ENCODE data around the gene RFXAP. TPM values are rescaled to one million over a fixed set of nuclear protein-coding genes. Genes with fewer than 3 reads are reported as not detected.

RFXAP gene
- total and polyA plus RNA-seq, 4 donors: 0.60 to 3.4 (median 1.8) TPM

- no peak overlapping the region for H3K4me3 ChIP-seq (ENCODE audit: low read depth in 1 of 3, low read length in 3 of 3)
- no peak overlapping the region for H3K9ac ChIP-seq (ENCODE audit: low read depth in 1 of 2, low read length in 2 of 2)
- H3K36me3 ChIP-seq (ENCODE audit: control insufficient read depth in 4 of 4, insufficient read depth in 3 of 4, low read depth in 1 of 4, low read length in 3 of 4): no peaks in the 10 kb centered on the region
- TF ChIP-seq HNF4A (conservative IDR thresholded peaks at IDR 0.05) (no peak), NR2F2 (IDR thresholded peaks at IDR 0.05) (no peak), TAF1 (conservative IDR thresholded peaks at IDR 0.05) (no peak), REST (IDR thresholded peaks at IDR 0.05) (no peak), GABPA (IDR thresholded peaks at IDR 0.05 in 1 of 2, conservative IDR thresholded peaks at IDR 0.05 in 1 of 2) (no peak), RAD21 (IDR thresholded peaks at IDR 0.05) (no peak), HNF4G (IDR thresholded peaks at IDR 0.05) (no peak), FOXA2 (IDR thresholded peaks at IDR 0.05) (no peak), SP1 (IDR thresholded peaks at IDR 0.05) (no peak), EGR1 (IDR thresholded peaks at IDR 0.05; ENCODE audit: low read depth in 2 of 2) (no peak), RXRA (IDR thresholded peaks at IDR 0.05) (no peak), ZBTB33 (IDR thresholded peaks at IDR 0.05) (no peak), FOXA1 (IDR thresholded peaks at IDR 0.05) (no peak), JUND (IDR thresholded peaks at IDR 0.05) (no peak), ATF3 (IDR thresholded peaks at IDR 0.05) (no peak), YY1 (IDR thresholded peaks at IDR 0.05) (no peak)
- TF ChIP-seq, protein P1, sequence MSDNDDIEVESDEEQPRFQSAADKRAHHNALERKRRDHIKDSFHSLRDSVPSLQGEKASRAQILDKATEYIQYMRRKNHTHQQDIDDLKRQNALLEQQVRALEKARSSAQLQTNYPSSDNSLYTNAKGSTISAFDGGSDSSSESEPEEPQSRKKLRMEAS (IDR thresholded peaks at IDR 0.05): no peak
- TF ChIP-seq, protein P2, sequence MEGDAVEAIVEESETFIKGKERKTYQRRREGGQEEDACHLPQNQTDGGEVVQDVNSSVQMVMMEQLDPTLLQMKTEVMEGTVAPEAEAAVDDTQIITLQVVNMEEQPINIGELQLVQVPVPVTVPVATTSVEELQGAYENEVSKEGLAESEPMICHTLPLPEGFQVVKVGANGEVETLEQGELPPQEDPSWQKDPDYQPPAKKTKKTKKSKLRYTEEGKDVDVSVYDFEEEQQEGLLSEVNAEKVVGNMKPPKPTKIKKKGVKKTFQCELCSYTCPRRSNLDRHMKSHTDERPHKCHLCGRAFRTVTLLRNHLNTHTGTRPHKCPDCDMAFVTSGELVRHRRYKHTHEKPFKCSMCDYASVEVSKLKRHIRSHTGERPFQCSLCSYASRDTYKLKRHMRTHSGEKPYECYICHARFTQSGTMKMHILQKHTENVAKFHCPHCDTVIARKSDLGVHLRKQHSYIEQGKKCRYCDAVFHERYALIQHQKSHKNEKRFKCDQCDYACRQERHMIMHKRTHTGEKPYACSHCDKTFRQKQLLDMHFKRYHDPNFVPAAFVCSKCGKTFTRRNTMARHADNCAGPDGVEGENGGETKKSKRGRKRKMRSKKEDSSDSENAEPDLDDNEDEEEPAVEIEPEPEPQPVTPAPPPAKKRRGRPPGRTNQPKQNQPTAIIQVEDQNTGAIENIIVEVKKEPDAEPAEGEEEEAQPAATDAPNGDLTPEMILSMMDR (IDR thresholded peaks at IDR 0.05; ENCODE audit: low read depth, low read length, missing input control): no peak
- no peaks in the 10 kb centered on the region for H3K27me3 ChIP-seq (ENCODE audit: control insufficient read depth in 4 of 4, insufficient read depth in 4 of 4, low read length in 3 of 4)
- no peaks in the 10 kb centered on the region for H3K4me1 ChIP-seq (ENCODE audit: control insufficient read depth in 4 of 4, insufficient read depth in 4 of 4, low read length in 3 of 4)
- no peak overlapping the region for H3K27ac ChIP-seq (ENCODE audit: low read depth in 1 of 2, low read length in 2 of 2)
- 95% methylated on average over 4 of the region's 4 CpGs for WGBS
- H3K9me3 ChIP-seq (ENCODE audit: control insufficient read depth in 4 of 4, low read length in 3 of 4): no peaks in the 10 kb centered on the region
- DNase-seq (ENCODE audit: low spot score): no peak
Measured at GRCh38 chr13:36789730-36790129, 29.3 kb upstream of the RFXAP start.

All from liver (tissue), 9 donors.